ENCODE results near the gene CIDEC. TPM values are rescaled to one million over a fixed set of nuclear protein-coding genes. Genes with fewer than 3 reads are reported as not detected.

The CIDEC gene
- polyA plus RNA-seq, 1 donor from 2014 or later, result not detected

GRCh38 chr3:9820543-9820942 is 59.5 kb downstream of the CIDEC start:
- Histone ChIP-seq H3K4me2 (ENCODE audit: low read length) (no peak overlapping the region), H4K20me1 (ENCODE audit: insufficient read depth) (no peaks in the 10 kb centered on the region), H3K9me2 (ENCODE audit: insufficient read depth, low read length) (no peaks in the 10 kb centered on the region), H2AFZ (ENCODE audit: low read depth, low read length) (no peak overlapping the region), H3K27ac (ENCODE audit: low read length) (no peak overlapping the region), H3F3A (ENCODE audit: insufficient read depth, low read length, poor library complexity, severe bottlenecking) (no peaks in the 10 kb centered on the region), H3K9me3 (ENCODE audit: low read length) (no peaks in the 10 kb centered on the region), H3K79me2 (replicated peaks; ENCODE audit: insufficient read depth, low read length) (no peaks in the 10 kb centered on the region), H3K9ac (ENCODE audit: low read length) (no peak overlapping the region), H3K36me3 (ENCODE audit: insufficient read depth, low read length) (no peaks in the 10 kb centered on the region), H3K4me3 (ENCODE audit: low read length) (no peak overlapping the region), H3K27me3 (ENCODE audit: insufficient read depth, low read depth, low read length) (no peaks in the 10 kb centered on the region)
- TF ChIP-seq MXI1 (conservative IDR thresholded peaks at IDR 0.05; ENCODE audit: poor library complexity, severe bottlenecking) (no peak), REST (IDR thresholded peaks at IDR 0.05; ENCODE audit: borderline replicate concordance) (no peak), SMC3 (conservative IDR thresholded peaks at IDR 0.05; ENCODE audit: poor library complexity) (no peak), POLR2AphosphoS5 (IDR thresholded peaks at IDR 0.05) (no peak), CTCF (IDR thresholded peaks at IDR 0.05; ENCODE audit: poor library complexity, severe bottlenecking) (no peak), TAF1 (IDR thresholded peaks at IDR 0.05; ENCODE audit: low read depth) (no peak), RAD21 (conservative IDR thresholded peaks at IDR 0.05) (no peak)

- H4K20me1 ChIP-seq (ENCODE audit: insufficient read depth), result no peaks in the 10 kb centered on the region
- H3K27ac ChIP-seq (ENCODE audit: low read length), result no peak overlapping the region
- no peak overlapping the region for H2AFZ ChIP-seq (ENCODE audit: low read depth, low read length)
- H3K9me3 ChIP-seq (ENCODE audit: low read length), result no peaks in the 10 kb centered on the region
- no peaks in the 10 kb centered on the region for H3K79me2 ChIP-seq (replicated peaks; ENCODE audit: insufficient read depth, low read length)
- H3F3A ChIP-seq (ENCODE audit: insufficient read depth, low read length, poor library complexity, severe bottlenecking), result no peaks in the 10 kb centered on the region
- no peaks in the 10 kb centered on the region for H3K9me2 ChIP-seq (ENCODE audit: insufficient read depth, low read length)
- H3K27me3 ChIP-seq (ENCODE audit: insufficient read depth, low read depth, low read length), result no peaks in the 10 kb centered on the region
- H3K9ac ChIP-seq (ENCODE audit: low read length), result no peak overlapping the region
- H3K36me3 ChIP-seq (ENCODE audit: insufficient read depth, low read length), result no peaks in the 10 kb centered on the region
- TF ChIP-seq EP300 (conservative IDR thresholded peaks at IDR 0.05; ENCODE audit: poor library complexity, severe bottlenecking) (no peak), POLR2AphosphoS5 (IDR thresholded peaks at IDR 0.05) (no peak), TAF1 (IDR thresholded peaks at IDR 0.05; ENCODE audit: low read depth) (no peak), RAD21 (conservative IDR thresholded peaks at IDR 0.05) (no peak), CTCF (IDR thresholded peaks at IDR 0.05; ENCODE audit: poor library complexity, severe bottlenecking) (no peak)
- H3K4me3 ChIP-seq (ENCODE audit: low read length), result no peak overlapping the region
- no peak overlapping the region for H3K4me2 ChIP-seq (ENCODE audit: low read length)
Measured at GRCh38 chr3:9818666-9819335, 61.3 kb downstream of the CIDEC start.
